Heart right ventricle (tissue), 16 donors: ENCODE results near the gene NFATC1. TPM values are rescaled to one million over a fixed set of nuclear protein-coding genes. Genes with fewer than 3 reads are reported as not detected.
A peak's percentile ranks its signal among the peaks of the same experiment; 100 is the strongest.

Source experiments
- ATAC-seq, 8 donors: fragments of 200-7000 bp; cut with Tn5 transposase; one replicate each; pipeline ENCODE4 v1.9.1; 2020; ENCODE audit warnings: mild to moderate bottlenecking in 8 of 8, moderate library complexity in 8 of 8, moderate number of reproducible peaks in 1 of 8
- DNase-seq, 2 donors: peaks; one replicate each; pipeline ENCODE4 v3.0.0-alpha.2; 2020
- H3K27ac ChIP-seq, 10 donors: fragments of 200-600 bp; sonication (generic) in 2 of 10; one replicate each; pipeline versions ENCODE4 v1.5.0 to v1.8.0; 2020 to 2022; ENCODE audit warnings: mild to moderate bottlenecking in 3 of 10
- H3K27me3 ChIP-seq, 7 donors: fragments of 200-600 bp; one replicate each; pipeline ENCODE4 v1.8.0; 2021 to 2022; ENCODE audit warnings: mild to moderate bottlenecking in 2 of 7
- H3K36me3 ChIP-seq, 9 donors: fragments of 200-600 bp; sonication (generic) in 1 of 9; one replicate each; pipeline versions ENCODE4 v1.5.0 to v1.8.0; 2020 to 2022; ENCODE audit warnings: mild to moderate bottlenecking in 2 of 9
- H3K4me1 ChIP-seq, 9 donors: fragments of 200-600 bp; sonication (generic) in 1 of 9; one replicate each; pipeline versions ENCODE4 v1.5.0 to v1.8.0; 2020 to 2022; ENCODE audit warnings: mild to moderate bottlenecking in 4 of 9
- H3K4me3 ChIP-seq, 10 donors: fragments of 200-600 bp; sonication (generic) in 2 of 10; one replicate each; pipeline versions ENCODE4 v1.5.0 to v1.8.0; 2020 to 2022; ENCODE audit warnings: mild to moderate bottlenecking in 7 of 10, moderate library complexity in 2 of 10
- H3K9me3 ChIP-seq, 11 donors: fragments of 200-600 bp in 10 of 11; sonication (generic) in 2 of 11; one replicate each; pipeline versions ENCODE4 v1.5.0 to v1.8.0; 2013 to 2022; ENCODE audit warnings: mild to moderate bottlenecking in 2 of 11, control low read depth in 1 of 11, moderate library complexity in 1 of 11
- WGBS, 2 donors: extraction: QIAGEN DNeasy Blood & Tissue Kit; methylation state at CpG; one replicate each; pipeline ENCODE4 v1.1.7; 2013; ENCODE audit warnings: inconsistent platforms in 1 of 2; 5-methylcytosine and 5-hydroxymethylcytosine counted together
- intact Hi-C, 10 donors: fragments of 100-400 bp; cut with DNase I; formaldehyde crosslinking; loops; one replicate each; pipeline versions ENCODE4 v1.11.1 to v1.14.2; 2022
- polyA plus RNA-seq, 2 donors: library from polyadenylated mRNA; stranded (reverse); fragments of 200-250 nt; gene quantifications; one replicate each; pipeline ENCODE4 v1.2.3, GENCODE V29; 2013
- total RNA-seq, 10 donors: library from RNA; stranded (reverse); fragmentation: NEBNext Ultra II Directional in 3 of 10; extraction: Animal tissue kit (Norgen Biotek cat#: 25700) in 3 of 10; gene quantifications; one replicate each; pipeline versions ENCODE4 v1.2.1 to v1.2.4, GENCODE V29; 2021 to 2023
- TF ChIP-seq, protein P1 (sequence below), 9 donors: fragments of 200-600 bp; sonication (generic) in 2 of 9; IDR thresholded peaks; one replicate each; pipeline versions ENCODE4 v1.5.0 to v1.8.0; 2021 to 2022; ENCODE audit warnings: antibody characterized with exemption in 9 of 9, mild to moderate bottlenecking in 5 of 9, moderate library complexity in 1 of 9
- donor health status: Arrhythmogenic right ventricular cardiomyopathy.
- donor health status: ischemic (EF 13 %, LVEDD 7.1; RV severe dilation, severe dysfunction).
- donor health status: healthy with polysubstance abuse.
- donor health status: DM: no; HTN: yes; CAD: no.
- donor health status: DM: no; HTN: no; CAD: no.
- donor health status: ischemic (EF 25% LVEDD 6.9; RV normal size, moderate dysfunction).
- donor health status: ischemic (EF 25% LVEDD 5.7; RV mildly dilated, moderate dysfunction).
- donor health status: healthy.
- donor health status: DM: yes; HTN: yes; CAD: no.
- donor health status: Ischemic cardiomyopathy.
- donor health status: ischemic (EF 35%, LVEDD 5.7; RV mildly dilated, moderate dysfunction).
- donor health status: nonischemic (EF 11% LVEDD 7.7; RV severe dilation, severe dysfunction).
- donor health status: DM: yes; HTN: yes; CAD: no.
- donor health status: PGD.
- donor health status: ischemic (EF 29% LVEDD 5.4; RV normal size, mild dysfunction).
- donor health status: nonischemic (EF 23%, LVEDD 6.1; RV moderate dilation, normal function).

NFATC1 gene
- total and polyA plus RNA-seq, 12 donors = 6.3 to 23.8 (median 18.6) TPM

DNA sequence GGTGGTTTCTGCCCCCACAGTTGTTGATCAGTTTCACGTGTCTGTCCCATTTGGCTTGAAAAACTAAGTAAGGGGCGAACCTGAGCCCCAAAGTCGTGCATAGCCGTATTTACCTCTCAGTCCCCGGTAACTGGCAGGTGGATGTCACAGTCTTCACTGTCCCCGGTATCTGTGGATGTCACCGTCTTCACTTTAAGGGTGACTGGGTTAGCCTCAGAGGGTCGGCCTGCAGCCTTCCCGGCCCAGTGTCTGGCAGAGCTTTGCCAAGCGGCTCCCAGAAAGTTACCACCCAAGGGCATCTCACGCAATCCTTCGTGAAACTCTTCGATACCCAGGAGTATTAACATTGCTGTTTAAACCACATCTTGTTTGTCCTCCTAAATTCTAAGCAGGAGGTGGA, 158.6 kb downstream of the NFATC1 start:
- H3K36me3 ChIP-seq = no peaks in the 10 kb centered on the region
- DNase-seq (no peak), ATAC-seq (no peak)
- WGBS, 2 donors = 92 to 97% methylated on average over 13 of the region's 13 CpGs
- no peaks in the 10 kb centered on the region for H3K9me3 ChIP-seq
- no peak overlapping the region for H3K27ac ChIP-seq
- H3K4me3 ChIP-seq = no peak overlapping the region
- H3K27me3 ChIP-seq = peaks cover 0 to 11% (median 0%) of the 10 kb centered on the region in 7 donors
- TF ChIP-seq, protein P1, sequence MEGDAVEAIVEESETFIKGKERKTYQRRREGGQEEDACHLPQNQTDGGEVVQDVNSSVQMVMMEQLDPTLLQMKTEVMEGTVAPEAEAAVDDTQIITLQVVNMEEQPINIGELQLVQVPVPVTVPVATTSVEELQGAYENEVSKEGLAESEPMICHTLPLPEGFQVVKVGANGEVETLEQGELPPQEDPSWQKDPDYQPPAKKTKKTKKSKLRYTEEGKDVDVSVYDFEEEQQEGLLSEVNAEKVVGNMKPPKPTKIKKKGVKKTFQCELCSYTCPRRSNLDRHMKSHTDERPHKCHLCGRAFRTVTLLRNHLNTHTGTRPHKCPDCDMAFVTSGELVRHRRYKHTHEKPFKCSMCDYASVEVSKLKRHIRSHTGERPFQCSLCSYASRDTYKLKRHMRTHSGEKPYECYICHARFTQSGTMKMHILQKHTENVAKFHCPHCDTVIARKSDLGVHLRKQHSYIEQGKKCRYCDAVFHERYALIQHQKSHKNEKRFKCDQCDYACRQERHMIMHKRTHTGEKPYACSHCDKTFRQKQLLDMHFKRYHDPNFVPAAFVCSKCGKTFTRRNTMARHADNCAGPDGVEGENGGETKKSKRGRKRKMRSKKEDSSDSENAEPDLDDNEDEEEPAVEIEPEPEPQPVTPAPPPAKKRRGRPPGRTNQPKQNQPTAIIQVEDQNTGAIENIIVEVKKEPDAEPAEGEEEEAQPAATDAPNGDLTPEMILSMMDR (IDR thresholded peaks at IDR 0.05) = no peak
- intact Hi-C loops = no loop called here
- H3K4me1 ChIP-seq = no peaks in the 10 kb centered on the region

DNA sequence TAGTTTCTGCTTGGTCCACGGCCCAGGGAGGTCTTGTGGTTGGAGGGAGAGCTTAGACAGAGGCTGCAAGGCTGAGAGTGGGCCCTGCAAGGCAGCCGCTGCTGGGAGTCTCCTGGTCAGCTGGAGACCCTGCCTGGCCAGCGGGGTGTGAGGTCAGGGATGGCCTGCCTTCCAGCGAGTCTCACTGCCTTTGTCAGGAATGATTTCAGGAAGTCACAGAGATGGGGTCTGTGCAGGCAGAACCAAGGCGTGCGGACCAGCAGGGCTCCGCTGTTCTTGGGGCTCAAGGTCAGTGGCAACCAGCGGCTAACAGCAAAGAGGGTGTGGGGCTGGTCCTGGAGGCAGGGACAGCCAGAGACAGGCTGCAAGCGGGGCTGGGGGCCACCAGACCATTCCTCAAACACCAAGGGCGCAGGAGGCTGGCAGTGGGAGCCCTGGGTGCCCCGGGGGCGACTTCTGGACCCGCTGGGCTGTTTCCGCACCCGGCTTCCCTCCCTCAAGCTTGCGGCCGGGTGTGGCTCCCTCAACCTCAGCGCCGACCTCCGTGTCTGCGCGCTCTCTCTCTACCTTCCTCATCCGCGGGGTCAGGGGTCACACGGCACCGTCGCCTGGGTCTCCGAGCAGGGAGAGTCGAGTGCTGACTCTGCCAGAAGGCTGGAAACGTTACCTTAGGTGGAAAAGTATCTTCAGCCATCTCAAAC, 159.4 kb downstream of the NFATC1 start:
- ATAC-seq = peak in 1 of 8 donors; percentile 20
- no peak overlapping the region for H3K4me3 ChIP-seq
- no peaks in the 10 kb centered on the region for H3K36me3 ChIP-seq
- DNase-seq = no peak
- no peak overlapping the region for H3K27ac ChIP-seq
- H3K4me1 ChIP-seq = no peaks in the 10 kb centered on the region
- peaks cover 0 to 11% (median 0%) of the 10 kb centered on the region in 7 donors for H3K27me3 ChIP-seq
- intact Hi-C loops = no loop called here
- TF ChIP-seq, protein P1 (IDR thresholded peaks at IDR 0.05) = no peak
- 78 to 84% methylated on average over 30 of the region's 30 CpGs for WGBS, 2 donors
- H3K9me3 ChIP-seq = no peaks in the 10 kb centered on the region

DNA sequence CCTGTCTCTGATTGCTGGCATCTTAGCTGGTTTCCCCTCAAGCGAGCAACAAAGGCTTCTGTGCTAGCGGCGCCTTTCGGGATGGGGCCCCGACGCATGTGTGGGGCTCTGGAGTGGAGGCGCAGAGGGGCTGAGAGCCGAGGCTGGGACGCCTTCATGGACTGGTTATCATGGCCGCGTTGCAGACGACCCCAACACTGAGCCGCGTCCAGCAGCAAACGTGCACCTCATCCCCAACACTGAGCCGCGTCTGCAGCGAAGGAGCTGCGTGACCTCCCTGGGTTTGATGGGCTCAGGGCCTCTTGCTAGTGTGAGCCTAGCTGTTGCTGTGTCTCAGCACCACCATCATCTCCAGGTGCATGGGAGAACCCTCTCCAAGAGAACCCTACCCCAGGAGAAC, 160.2 kb downstream of the NFATC1 start:
- Histone ChIP-seq H3K9me3 (no peaks in the 10 kb centered on the region), H3K27me3 (peaks cover 0 to 11% (median 0%) of the 10 kb centered on the region in 7 donors), H3K4me3 (no peak overlapping the region), H3K4me1 (no peaks in the 10 kb centered on the region), H3K27ac (no peak overlapping the region), H3K36me3 (no peaks in the 10 kb centered on the region)
- DNase-seq (no peak), ATAC-seq (no peak)
- 96 to 98% methylated on average over 19 of the region's 19 CpGs for WGBS, 2 donors
- TF ChIP-seq, protein P1 (IDR thresholded peaks at IDR 0.05) = no peak
- intact Hi-C loops = no loop called here

DNA sequence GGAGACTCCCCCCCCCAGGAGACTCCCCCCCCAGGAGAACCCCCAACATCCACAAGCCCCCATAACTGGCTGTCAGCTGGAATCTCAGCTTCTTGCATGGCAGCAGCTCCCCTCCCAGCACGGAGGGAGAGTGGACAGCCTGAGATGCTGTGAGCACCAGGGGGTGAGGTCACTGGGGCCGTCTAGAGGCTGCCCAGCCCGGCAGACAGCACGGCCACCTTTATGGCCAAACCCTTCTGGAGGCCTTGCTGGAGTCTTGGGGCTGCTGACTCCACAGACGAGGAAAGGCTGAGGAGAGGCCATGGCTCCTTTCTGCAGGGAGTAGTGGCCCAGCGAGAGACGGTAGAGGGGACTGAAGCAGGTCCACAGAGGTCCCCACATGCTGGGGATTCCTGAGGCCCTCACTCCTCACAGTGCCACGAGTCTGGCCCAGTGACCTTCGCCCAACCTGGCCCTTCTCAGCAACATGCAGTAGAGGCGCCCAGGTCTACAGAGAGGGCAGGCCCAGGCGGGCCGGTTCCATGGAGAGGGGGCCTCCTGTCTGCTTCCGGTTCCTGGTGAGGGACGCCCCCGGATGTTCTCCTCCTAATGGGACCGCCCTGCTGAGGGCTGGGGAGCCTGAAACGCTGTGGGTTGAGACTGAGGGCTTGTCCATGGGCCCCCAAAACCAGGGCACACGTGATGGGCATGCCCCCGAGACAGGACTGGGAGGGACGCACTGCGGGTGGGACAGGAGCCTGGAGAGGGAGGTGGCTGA, 161.3 kb downstream of the NFATC1 start:
- no peak overlapping the region for H3K27ac ChIP-seq
- DNase-seq (no peak), ATAC-seq (peak in 2 of 8 donors; percentile 18 to 38)
- no peaks in the 10 kb centered on the region for H3K9me3 ChIP-seq
- H3K36me3 ChIP-seq = no peaks in the 10 kb centered on the region
- 81 to 84% methylated on average over 21 of the region's 21 CpGs for WGBS, 2 donors
- intact Hi-C loops = no loop called here
- H3K4me3 ChIP-seq = no peak overlapping the region
- peaks cover 0 to 11% (median 0%) of the 10 kb centered on the region in 7 donors for H3K27me3 ChIP-seq
- TF ChIP-seq, protein P1 (IDR thresholded peaks at IDR 0.05) = no peak
- no peaks in the 10 kb centered on the region for H3K4me1 ChIP-seq
